Brain microvascular endothelial cell (primary cell): ENCODE data around the gene ZNHIT6.
A peak's percentile ranks its signal among the peaks of the same experiment; 100 is the strongest.

Source experiments
- DNase-seq: peaks from one replicate; pipeline ENCODE4 v3.0.0-alpha.2; 2020
- H3K27ac ChIP-seq: fragments of 250-450 bp; sonication (Bioruptor Pico); 2 replicates; pipeline ENCODE4 v1.5.1; 2020; ENCODE audit warnings: mild to moderate bottlenecking, moderate library complexity
- H3K27me3 ChIP-seq: fragments of 250-450 bp; sonication (Bioruptor Pico); replicated peaks from 2 replicates; pipeline ENCODE4 v1.5.1; 2020; ENCODE audit warnings: mild to moderate bottlenecking
- H3K36me3 ChIP-seq: fragments of 250-450 bp; sonication (Bioruptor Pico); replicated peaks from 2 replicates; pipeline ENCODE4 v1.5.1; 2020; ENCODE audit warnings: mild to moderate bottlenecking
- H3K4me3 ChIP-seq: 2 replicates; pipeline ENCODE4 v1.5.1; 2011; ENCODE audit warnings: low read depth, mild to moderate bottlenecking, control low read depth, low read length, moderate library complexity
- CTCF ChIP-seq: IDR thresholded peaks from 2 replicates; pipeline ENCODE4 v1.5.1; 2011; ENCODE audit warnings: low read depth, mild to moderate bottlenecking, moderate library complexity, low read length, control low read depth, inconsistent platforms; ENCODE audit errors: missing control alignments
- in situ Hi-C: cut with HindIII; loops from 2 replicates; pipeline ENCODE4 v1.10.0; 2017; ENCODE audit warnings: low sequenced_read_pairs, low pct_ligation_motif_present

The ZNHIT6 gene

GRCh38 chr1:85700422-85700821 is 7.8 kb downstream of the ZNHIT6 start:
- Histone ChIP-seq H3K27me3 (no peaks in the 10 kb centered on the region), H3K4me3 (no peak overlapping the region), H3K27ac (no peak overlapping the region), H3K36me3 (peaks cover 24% of the 10 kb centered on the region)
- in situ Hi-C loops, result loop anchor here (25.0 kb wide), 1 partner anchor 187 kb away; no protein-coding TSS in a partner anchor
- no peak for TF ChIP-seq CTCF
- DNase-seq, result no peak

GRCh38 chr1:85697895-85698294 is 10.3 kb downstream of the ZNHIT6 start:
- no peak for TF ChIP-seq CTCF
- Histone ChIP-seq H3K27me3 (no peaks in the 10 kb centered on the region), H3K4me3 (no peak overlapping the region), H3K27ac (no peak overlapping the region), H3K36me3 (peaks cover 17% of the 10 kb centered on the region)
- in situ Hi-C loops, result no loop called here
- DNase-seq, result no peak

GRCh38 chr1:85692730-85693314 is 15.4 kb downstream of the ZNHIT6 start:
- Histone ChIP-seq H3K4me3 (no peak overlapping the region), H3K27me3 (no peaks in the 10 kb centered on the region), H3K27ac (peak overlapping the region; percentile 23), H3K36me3 (peaks cover 12% of the 10 kb centered on the region)
- TF ChIP-seq CTCF, result peak; percentile 33
- in situ Hi-C loops, result no loop called here
- DNase-seq, result peak; percentile 13

- Histone ChIP-seq H3K4me3 (no peak overlapping the region), H3K27ac (no peak overlapping the region), H3K27me3 (no peaks in the 10 kb centered on the region), H3K36me3 (peaks cover 12% of the 10 kb centered on the region)
- no peak for DNase-seq
- in situ Hi-C loops, result no loop called here
- TF ChIP-seq CTCF, result no peak
These were observed 18.3 kb downstream of the ZNHIT6 start for GRCh38 chr1:85689775-85690404.

- Histone ChIP-seq H3K4me3 (no peak overlapping the region), H3K27me3 (no peaks in the 10 kb centered on the region), H3K27ac (no peak overlapping the region), H3K36me3 (no peaks in the 10 kb centered on the region)
- in situ Hi-C loops, result no loop called here
- no peak for DNase-seq
- TF ChIP-seq CTCF, result no peak
These were observed 24.8 kb downstream of the ZNHIT6 start for GRCh38 chr1:85683292-85684025.
